Posterior cingulate gyrus (tissue), 11 donors: ENCODE measurements around the gene ZNF362.
"Not testable (repeated sequence)": the region's sequence is repeated elsewhere in the genome, so short reads cannot be mapped to it uniquely, and the experiment has no call there.

Experiments used
- DNase-seq, 10 donors: peaks; one replicate each; pipeline versions ENCODE4 v3.0.0 to v3.0.0-alpha.2; 2020 to 2021; ENCODE audit warnings: mixed read lengths in 3 of 10
- intact Hi-C: fragments of 100-400 bp; cut with DNase I; formaldehyde crosslinking; loops from one replicate; pipeline ENCODE4 v1.15.1; 2023

ZNF362 gene

DNA sequence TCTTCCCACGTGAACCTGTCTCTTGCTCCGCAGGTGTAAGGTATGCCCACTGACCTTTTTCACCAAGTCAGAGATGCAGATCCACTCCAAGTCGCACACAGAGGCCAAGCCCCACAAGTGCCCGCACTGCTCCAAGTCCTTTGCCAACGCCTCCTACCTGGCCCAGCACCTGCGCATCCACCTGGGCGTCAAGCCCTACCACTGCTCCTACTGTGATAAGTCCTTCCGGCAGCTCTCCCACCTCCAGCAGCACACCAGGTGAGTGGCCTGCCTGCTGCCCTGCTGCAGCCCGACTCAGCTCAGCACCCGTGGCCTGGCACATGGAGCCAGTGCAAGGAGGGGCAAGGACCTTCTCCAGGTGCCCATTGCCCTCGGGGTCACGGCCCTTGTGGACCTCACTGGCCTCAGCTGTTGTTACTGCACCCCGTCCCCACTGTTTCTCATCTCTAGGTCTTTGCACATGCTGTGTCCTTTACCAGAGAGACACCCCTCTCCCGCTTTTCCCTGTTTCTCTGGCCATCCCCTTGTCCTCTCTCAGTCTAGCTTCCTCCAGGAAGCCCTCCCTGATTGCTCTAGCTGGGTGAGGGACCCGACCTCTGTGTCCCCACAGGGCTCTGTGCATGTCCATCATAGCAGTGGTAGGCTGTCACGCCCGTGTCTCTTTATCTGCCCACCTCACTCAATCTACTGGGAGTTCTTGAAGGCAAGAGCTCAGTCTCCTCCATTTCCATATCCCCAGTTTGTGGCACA is 25.4 kb downstream of the ZNF362 start:
- intact Hi-C loops: no loop called here
- DNase-seq: peak in 2 of 10 donors; percentile 43 to 74

DNA sequence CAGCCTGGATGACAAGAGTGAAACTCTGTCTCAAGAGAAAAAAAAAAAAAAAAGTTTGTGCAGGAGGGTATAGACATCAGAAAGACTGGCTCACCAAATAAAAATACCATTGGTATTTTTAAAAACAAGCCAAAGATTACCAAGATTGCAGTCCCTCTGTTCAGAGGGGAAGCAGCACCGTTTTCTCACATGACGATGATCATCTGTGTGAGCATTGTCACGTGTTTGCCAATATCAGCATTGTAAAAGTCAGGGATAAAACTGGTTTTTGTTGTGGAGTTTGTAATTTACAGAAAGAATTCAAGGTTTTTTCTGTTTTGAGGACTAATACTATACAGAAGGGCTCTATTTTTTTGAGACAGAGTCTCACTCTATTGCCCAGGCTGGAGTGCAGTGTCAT is 26.5 kb downstream of the ZNF362 start:
- DNase-seq: no peak

DNA sequence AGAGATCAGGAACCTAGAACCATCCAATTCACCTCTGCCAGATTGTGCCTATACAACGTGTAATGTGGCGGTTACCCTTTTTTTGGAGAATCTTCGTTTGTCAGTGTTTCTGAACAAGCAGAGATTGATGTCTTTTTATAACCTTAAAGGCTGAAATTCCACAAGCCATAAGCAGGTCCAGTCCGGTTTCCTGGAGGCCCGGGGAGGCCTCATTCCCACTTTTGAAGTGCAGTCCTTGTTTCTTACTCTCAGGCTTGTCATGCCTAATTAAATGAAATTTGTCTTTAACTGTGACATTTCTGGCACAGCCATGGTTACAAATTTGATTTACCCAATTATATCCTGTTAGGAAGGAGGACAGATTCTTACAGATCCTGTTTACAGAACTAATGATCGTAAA is 27.8 kb downstream of the ZNF362 start:
- intact Hi-C loops: no loop called here
- peak in 1 of 10 donors; percentile 38 for DNase-seq

More for the DNA sequence above, 26.5 kb downstream of the ZNF362 start:
- intact Hi-C loops: no loop called here

DNA sequence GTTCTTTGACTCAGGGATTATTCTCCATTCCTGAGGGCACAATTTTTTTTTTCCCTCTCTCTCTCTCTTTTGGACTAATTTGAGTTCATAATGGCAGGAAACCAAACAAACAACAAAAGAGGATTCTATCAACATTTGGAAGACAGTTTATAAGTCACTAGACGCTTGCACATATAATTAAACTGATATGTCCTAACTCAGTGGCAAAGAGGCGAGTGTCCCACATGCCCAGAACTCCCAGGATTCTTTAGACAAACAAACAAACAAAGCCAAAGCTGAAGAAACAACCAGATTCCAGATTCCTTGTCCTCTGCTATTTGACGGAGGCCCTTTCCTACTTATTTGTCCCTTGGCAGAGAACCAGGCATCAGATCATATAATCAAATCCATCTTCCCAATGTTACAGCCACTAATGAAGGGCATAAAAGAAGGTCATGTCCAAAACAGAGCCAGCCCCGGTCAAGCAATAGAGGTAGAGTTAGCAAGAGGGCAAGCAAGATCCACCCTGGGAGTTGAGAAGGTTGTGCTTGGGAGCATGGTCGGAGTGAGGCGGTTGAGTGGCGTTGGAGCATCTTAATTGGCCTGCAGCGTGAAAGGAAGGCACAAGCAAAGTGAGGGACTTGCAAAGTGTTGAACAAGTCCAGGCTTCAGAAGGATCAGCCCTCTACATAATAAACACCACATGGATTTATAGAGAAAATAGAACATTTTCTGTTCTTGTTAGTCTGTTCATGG is 30.3 kb downstream of the ZNF362 start:
- peak in 2 of 10 donors; percentile 23 to 46 for DNase-seq
- intact Hi-C loops: no loop called here

DNA sequence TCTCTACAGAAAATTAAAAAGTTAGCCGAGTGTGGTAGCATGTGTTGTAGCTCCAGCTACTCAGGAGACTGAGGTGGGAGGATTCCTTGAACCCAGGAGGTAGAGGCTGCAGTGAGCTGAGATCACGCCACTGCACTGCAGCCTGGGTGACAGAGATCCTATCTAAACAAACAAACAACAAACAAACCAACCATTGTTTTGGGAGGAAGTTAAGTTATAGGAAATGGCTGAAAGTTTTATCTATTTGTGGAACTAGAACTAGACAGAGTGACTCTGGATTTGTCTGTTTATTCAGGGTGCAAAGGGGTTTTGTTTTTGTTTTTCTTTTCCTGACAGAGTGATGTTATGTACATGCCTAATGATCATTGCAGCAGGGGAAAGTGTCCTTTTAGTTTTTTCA is 31.0 kb downstream of the ZNF362 start:
- peak in 1 of 10 donors; percentile 37 for DNase-seq
- intact Hi-C loops: no loop called here

DNA sequence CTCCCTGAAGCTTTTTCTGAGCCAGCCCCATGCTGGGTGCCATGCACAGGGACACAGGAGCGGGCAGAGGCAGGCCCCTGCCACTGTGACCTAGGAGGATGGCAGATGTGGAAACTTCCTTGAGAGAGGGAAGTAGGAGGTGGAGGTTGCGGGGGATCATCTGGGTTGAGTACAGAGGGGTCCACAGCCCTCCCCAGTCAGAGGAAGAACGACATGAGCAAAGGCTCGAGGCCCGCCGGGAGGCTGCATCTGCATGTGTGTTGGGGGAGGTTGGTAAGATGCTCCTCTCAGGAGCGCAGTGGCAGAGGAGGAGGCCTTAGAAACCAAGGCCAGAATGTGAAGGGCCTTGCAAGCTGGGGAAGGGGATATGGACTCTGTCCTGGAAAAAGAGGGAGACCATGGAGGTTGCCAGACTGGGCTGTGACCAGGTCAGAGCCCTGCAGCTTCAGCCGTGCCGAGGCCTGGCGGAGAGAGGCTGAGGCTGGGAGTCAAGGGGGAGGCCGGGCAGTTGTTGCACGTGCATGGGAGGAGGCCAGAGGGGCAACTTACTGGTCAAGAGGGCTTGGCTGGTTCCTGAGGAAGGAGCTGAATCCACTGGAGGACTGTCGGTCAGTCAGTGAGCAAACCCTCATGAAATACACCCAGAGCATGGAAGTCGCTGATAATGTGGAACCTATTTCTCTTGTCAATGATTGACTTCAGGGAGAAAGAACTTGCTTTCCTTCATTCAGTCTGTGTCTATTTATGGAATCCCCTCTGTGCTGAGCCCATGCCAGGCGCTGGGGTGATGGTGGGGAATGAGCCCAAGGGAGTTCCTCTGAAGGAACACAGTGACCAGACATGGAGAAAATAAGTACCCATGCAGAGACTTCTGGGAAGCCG is 32.9 kb downstream of the ZNF362 start:
- peak in 2 of 10 donors; percentile 62 to 74 for DNase-seq
- intact Hi-C loops: no loop called here

DNA sequence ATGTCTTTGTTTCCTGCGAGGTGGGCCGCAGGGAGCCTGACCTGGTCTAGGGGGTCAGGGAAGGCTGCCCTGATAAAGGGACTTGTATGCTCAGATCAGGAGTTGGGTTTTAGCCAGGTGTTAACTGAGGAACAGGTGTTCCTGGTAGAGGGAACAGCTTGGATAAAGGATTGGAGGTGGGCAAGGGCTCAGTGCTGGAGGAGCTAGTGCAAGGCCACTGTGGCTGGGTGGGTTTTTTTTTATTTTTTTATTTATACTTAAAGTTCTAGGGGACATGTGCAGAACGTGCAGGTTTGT is 33.5 kb downstream of the ZNF362 start:
- no peak for DNase-seq
- intact Hi-C loops: no loop called here

DNA sequence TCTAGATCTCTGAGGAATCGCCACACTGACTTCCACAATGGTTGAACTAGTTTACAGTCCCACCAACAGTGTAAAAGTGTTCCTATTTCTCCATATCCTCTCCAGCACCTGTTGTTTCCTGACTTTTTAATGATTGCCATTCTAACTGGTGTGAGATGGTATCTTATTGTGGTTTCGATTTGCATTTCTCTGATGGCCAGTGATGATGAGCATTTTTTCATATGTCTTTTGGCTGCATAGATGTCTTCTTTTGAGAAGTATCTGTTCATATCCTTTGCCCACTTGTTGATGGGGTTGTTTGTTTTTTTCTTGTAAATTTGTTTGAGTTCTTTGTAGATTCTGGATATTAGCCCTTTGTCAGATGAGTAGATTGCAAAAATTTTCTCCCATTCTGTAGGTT is 34.3 kb downstream of the ZNF362 start:
- DNase-seq, intact Hi-C loops: not testable (repeated sequence)

DNA sequence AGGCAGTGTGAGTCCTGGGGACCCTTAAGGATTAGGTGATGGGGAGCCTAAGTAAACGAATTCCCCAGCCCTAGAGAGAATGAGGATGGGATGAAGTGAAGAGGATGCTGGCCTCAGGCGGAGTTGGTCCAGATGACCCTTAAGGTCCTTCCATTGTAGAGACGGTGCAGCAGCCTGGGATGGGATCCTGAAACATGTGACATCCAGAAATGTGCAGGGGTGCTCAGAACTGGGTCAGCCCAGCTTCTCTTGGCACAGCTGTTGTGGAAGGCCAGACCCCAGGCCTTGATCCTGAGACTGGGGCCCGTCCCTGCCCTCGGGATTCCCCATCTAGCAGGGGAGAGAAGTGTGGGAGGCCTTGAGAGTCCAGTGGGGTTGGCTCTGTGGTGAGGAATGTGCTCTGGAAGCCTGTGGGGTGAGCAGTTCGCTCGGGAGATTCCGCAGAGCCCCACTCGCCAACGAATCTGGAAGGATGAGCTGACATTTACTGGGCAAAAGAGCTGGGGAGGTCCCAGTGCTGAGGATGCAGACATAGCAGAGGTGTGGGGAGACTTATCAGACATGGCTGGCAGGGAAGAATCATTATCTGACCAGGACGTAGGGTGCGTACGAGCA is 36.5 kb downstream of the ZNF362 start:
- DNase-seq: peak in 2 of 10 donors; percentile 62 to 77
- intact Hi-C loops: no loop called here

DNA sequence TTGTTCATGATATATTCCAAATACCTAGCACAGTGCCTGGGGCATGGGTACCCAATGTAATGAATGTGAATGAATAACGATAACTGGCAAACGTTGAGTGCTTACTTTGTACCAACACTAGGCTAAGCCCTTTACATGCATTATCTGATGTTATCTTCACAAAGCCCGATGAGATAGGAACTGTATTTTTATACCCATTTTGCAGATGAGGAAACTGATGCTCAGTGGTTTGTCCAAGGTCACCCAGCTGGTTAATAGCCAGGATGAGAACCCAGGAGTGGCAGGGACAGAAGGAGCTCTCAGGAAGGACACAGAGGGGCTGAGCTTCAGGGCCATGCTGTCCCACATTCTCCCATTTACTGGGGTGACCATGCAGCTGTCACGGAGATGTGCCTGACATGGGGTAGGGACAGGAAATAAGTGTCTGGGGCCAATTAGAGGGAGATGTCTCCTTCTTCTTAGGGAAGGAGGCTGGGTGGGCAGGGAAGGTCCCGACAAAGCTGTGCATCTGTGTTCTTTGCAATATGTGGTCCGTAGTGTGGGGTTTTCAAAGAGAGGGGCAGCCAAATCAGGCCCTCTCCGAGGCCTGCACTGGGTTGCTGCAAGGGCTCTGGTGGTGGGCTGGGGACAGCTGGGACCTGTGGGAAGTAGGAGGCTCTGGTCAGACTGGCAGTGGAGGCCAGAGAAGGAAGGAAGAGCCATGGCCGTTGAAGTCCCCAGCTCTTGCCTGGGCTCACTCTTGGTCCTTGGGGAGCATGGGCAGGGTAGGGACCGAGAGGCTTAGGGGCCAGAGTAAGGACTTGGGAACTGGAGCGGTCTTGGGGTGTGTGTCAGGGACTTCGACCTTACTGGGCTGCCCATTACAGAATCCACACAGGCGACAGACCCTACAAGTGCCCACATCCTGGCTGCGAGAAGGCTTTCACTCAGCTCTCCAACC is 38.0 kb downstream of the ZNF362 start:
- peak in 2 of 10 donors; percentile 52 to 66 for DNase-seq
- intact Hi-C loops: loop anchor here (1.0 to 5.0 kb wide), 3 partner anchors 74 to 176 kb away; no protein-coding TSS in a partner anchor

DNA sequence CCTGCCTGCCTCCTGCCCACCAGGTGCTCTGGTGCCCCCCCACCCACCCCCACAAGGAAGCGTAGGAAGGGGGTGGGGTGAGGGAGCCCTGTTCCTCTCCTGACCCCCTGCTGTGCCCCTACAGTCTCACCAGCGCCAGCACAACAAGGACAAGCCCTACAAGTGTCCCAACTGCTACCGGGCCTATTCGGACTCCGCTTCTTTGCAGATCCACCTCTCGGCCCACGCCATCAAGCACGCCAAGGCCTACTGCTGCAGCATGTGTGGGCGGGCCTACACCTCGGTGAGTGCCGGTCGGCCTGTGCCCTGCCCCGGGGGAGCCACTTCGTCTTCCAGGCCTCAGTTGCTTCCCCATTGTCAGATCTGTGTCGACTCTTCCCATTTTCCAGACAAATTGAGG is 38.7 kb downstream of the ZNF362 start:
- peak in 2 of 10 donors; percentile 76 to 88 for DNase-seq
- intact Hi-C loops: loop anchor here (1.0 to 5.0 kb wide), 3 partner anchors 73 to 175 kb away; no protein-coding TSS in a partner anchor

DNA sequence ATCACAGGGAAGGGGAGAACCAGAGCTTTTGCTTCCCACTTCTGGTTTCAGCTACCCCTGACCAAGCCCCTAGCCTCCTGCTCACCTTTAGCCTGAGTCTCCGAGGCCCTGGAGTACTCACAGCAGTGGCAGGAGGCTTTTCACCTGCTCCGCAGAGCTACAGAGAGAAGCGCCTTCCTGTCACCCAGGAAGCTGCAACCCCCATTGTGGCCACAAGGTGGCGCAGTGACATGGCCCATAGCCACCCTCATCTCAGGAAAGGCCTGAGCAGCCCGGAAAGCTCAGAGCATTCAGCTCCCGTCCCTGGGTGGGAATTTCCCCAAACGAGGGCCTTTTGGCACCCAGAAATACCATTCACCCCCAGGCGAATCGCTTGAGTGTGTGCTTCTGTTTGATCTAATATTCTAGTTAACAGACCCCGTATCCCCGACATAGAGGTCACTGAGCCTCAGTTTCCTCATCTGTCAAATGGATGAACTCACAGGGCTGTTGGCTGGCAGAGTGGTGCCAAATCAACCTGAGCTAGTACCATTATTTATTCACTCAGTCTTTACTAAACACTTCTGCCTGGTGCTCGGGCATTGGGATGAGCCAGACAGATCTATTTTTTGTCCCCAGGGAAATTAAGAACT is 39.3 kb downstream of the ZNF362 start:
- DNase-seq: peak; percentile 84 to 98 (median 94)
- intact Hi-C loops: loop anchor here (1.0 to 5.0 kb wide), 3 partner anchors 73 to 175 kb away; no protein-coding TSS in a partner anchor

DNA sequence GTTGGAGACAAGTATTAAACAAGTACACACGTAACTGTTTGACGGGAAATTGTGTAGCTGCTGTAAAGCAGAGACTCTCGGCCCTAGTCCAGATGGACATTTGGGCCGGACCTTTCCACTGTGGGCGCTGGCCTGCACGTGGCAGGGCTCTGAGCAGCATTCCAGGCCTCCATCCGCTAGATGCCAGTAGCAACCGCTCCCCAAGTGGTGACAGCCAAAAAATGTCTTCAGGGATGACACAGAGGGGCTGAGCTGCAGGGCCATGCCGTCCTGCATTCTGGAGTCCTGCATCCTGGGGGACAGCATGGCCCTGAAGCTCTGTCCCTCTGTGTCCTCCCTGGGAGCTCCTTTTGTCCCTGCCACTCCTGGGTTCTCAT is 39.8 kb downstream of the ZNF362 start:
- DNase-seq: peak in 3 of 10 donors; percentile 20 to 84 (median 70)
- intact Hi-C loops: loop anchor here (5.0 kb wide), 1 partner anchor 161 kb away; no protein-coding TSS in a partner anchor

DNA sequence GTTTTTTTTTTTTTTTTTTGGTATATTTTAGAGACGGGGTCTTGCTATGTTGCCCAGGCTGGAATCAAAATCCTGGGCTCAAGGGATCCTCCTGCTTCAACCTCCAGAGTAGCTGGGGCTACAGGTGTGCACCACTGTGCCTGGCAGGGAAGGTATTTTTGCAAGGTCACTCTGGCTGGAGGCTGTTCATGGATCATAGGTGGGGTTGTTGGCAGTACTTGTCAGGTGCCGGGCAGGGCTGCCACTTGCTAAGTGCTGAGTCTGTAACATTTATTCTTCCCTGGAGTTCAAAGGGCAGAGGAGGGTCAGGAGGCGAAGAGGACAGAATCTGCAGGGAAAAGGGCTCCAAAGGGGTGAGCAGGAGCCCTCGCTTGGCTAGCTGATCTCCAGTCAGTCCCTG is 40.5 kb downstream of the ZNF362 start:
- DNase-seq: peak in 2 of 10 donors; percentile 9 to 73
- intact Hi-C loops: loop anchor here (5.0 kb wide), 1 partner anchor 160 kb away; no protein-coding TSS in a partner anchor

DNA sequence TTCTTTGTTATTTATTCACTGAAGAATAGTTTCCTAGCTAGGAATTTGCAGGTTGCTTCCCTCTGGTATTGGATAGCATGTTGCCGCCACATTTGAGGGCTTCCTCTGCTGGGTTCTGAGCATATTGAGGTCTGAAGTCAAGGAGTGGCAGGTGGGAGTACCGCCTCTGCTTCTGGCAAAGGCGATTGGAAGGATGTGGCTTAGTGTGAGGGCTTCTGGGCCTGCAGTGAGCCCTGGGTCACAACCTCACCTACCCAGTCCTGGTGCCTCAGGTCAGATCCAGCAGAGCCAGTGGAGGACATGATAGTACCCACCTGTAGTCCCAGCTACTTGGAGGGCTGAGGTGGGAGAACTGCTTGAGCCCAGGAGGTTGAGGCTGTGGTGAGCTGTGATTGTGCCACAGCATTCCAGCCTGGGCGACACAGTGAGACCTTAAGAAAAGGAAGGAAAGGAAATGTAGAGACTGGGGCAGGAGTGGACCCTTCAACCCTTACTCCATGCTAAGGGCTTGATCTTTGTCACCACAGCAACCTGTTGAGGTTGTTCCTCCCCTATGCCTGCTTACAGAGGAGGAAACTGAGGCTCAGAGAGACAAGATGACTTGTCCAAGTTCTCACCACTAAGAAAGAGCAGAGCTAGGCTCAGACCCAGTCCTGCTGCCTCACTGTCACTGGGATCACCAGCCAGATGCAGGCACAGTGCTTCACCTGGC is 41.8 kb downstream of the ZNF362 start:
- no peak for DNase-seq
- intact Hi-C loops: loop anchor here (5.0 kb wide), 1 partner anchor 159 kb away; no protein-coding TSS in a partner anchor

DNA sequence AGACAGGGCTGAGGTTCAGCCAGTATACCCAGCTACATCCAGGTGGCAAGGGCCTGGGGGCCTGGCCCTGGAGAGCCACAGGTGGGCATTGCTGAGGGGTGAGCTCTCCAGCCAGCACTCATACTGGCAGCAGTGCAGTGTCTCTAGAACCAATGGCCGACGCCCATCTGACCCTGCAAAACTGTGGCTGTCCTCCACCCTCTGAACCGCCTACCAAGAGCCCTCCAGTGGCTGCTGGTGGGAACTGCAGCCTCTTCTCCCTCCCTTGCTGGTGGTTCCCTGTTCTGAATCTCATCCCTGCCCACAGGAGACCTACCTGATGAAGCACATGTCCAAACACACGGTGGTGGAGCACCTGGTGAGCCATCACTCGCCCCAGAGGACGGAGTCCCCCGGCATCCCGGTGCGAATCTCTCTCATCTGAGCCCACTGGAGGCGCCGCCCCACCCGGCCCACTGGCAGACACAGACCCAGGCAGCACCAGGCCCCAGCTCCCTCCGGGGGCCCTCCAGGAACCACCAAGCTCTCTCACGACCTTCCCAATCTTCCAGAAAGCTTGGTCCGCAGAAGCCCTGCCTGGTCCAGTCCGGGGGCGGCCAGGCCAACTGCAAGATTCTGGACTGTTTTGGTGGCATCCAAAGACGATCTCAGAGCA is 42.5 kb downstream of the ZNF362 start:
- intact Hi-C loops: loop anchor here (5.0 kb wide), 1 partner anchor 159 kb away; no protein-coding TSS in a partner anchor
- DNase-seq: peak in 9 of 10 donors; percentile 34 to 92 (median 65)
